Pulmonary artery endothelial cell (primary cell): ENCODE data around the gene FOXI2. TPM values are rescaled to one million over a fixed set of nuclear protein-coding genes. Genes with fewer than 3 reads are reported as not detected.

Experiments
- DNase-seq: peaks from one replicate; pipeline ENCODE4 v3.0.0-alpha.2; 2011; ENCODE audit warnings: low read depth, low spot score
- total RNA-seq: library from RNA; depleted of rRNA; stranded (reverse); fragments of >200 nt; gene quantifications from 2 replicates; pipeline ENCODE4 v1.2.3, GENCODE V29; 2014

The FOXI2 gene
- total RNA-seq, 1 donor from 2014 or later = not detected

GRCh38 chr10:127740596-127740995 lies 3.6 kb downstream of the FOXI2 start:
- no peak for DNase-seq

DNA sequence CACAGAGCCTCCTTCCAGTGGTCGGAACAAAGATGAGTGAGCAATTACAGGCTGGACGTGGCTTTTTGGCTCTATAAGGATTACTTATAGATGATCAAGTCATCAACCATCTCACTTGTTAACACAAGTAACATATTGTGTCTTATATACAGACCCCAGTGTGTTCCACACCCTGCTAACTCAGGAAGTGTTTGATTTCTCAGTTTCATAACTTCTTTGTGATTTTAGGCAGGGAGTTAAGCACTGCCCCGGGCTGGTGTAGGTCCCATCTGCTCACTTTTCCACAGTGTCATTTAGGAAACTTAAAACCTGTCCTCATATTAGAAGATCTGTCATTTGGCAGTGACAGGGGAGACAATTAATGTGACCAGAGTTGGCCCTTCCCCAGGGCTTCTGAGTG lies 6.2 kb downstream of the FOXI2 start:
- DNase-seq = no peak

GRCh38 chr10:127744956-127745355 lies 8.0 kb downstream of the FOXI2 start:
- DNase-seq = no peak

GRCh38 chr10:127745861-127746260 lies 8.9 kb downstream of the FOXI2 start:
- DNase-seq = no peak

DNA sequence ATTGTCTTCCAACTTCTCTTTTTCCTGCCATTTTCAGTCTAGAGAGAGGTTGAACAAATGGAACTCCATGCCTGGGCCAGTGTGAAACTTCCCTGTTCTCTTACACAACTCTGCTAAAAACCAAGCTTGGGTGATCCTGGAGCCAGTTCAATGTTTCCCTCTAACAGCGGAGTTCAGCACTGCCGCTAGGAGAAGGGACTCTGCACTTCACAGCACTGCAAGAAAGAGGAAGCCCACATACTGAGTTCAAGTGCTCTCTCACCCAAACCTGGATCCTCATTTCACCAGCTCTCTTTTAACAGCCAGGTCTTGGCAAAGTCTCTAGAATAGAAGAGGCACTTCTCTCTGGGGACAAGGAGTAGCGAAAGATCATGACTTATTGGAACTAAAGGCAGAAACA lies 18.8 kb downstream of the FOXI2 start:
- DNase-seq = no peak

DNA sequence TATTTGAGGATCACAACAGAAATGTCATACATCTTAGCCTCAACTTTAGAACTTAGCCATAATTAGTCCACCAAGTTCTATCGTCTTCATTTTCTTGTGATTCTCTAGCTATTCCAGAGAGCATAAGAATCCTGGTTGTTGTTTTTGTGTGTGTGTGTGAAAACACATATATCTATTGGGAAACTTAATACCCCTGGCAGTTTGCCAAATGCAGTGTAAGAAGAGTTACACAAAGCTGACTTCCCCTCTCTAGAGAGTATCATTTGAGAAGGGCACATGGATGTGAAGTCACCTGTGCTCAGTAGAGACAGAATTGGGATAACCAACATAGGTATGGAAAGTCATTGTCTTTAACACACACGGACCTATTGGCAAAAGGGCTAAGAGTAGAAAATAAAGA lies 19.3 kb downstream of the FOXI2 start:
- no peak for DNase-seq

DNA sequence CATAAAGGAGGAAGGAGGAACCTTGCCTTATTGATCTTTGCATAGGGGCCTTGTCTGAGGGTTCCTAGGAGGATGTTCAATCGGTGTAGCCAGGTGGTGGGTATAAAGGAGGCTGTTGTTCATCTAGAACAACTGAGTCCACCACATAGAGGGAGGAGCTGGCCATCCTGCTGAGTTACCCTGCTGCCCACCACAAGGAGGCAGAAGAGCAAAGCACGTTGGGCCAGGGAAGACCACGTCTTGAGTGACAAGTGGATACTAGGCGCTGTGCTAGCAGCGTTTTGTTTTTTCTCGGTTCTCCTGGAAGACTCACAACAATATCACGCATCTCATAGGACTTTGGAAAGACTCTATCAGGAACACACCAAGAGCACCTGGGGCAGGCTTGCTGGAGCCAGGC lies 20.0 kb downstream of the FOXI2 start:
- DNase-seq = no peak

DNA sequence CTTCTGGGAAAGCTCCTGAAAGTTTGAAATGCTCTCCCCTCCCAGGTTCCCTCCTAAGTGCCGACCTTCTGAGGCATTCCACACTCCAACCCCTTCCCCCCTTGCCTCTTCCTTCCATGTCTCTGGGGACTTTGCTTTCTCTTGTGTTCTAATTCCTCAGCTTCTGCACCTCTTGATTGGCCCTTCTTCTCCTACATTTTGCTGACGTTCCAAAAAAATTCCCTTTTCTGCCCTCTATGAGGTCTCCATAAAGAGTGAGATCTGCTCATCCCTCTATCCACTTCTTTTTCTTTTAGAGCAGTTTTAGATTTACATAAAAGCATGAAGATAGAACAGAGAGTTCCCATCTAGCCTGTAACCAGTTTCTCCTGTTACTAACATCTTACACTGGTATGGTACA lies 22.3 kb downstream of the FOXI2 start:
- DNase-seq = no peak

- DNase-seq = no peak
Observed at GRCh38 chr10:127762925-127763324, 25.9 kb downstream of the FOXI2 start.

DNA sequence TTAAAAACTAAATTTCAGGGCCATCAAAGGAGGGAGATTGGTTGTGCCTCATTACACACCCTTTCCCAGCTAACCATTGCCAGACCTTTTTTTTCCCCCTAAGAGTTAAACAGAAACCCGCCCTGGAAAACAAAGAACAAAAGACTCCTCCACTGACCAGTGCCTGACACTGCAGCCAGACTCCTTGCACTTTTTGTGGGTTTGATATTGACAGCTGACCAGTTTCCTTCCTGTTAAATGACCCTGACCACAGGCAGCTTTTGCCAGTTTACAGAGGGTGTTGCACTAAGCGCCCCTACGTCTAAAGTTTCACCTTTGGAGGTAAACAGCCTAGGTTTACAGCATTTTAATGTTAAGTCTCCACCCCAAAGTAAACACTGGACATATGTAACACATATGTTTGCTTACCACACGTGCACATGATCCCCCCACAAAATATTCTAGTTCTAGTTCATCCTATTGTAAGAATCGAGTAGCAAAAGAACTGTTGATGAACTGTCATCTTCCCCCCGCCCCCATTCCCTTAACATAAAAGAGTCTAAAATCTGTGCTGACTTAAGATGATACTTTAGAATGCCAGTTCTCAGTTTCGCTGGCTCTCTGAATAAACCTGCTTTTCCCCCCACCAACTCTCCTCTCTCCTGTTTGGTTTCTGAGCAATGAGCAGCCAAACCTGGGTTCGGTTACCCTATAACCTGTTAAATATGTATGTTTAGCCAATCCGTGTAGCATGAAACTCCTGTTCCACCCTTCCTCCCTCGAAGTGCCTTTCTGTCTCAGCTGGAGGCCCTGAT lies 38.0 kb downstream of the FOXI2 start:
- no peak for DNase-seq

GRCh38 chr10:127776816-127777215 lies 39.8 kb downstream of the FOXI2 start:
- no peak for DNase-seq

DNA sequence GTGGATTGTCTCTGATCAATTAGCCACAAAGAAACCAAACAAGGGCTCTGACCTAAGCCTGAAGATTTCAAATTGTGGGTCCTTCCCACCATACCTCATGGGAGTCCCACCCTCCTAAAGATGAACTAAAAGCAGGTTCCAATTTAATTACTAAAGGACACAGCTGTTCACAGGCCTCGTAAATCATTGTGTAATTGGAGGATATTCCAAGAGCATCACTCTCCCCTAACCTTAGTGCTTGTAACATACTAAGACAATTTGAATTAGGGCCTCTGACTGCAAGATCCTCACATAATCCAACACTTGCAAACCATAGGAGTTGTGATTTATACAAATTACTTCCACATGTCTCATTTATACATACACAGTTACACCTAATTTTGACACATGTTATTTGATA lies 44.4 kb downstream of the FOXI2 start:
- DNase-seq = no peak

- DNase-seq = no peak
Observed at GRCh38 chr10:127787873-127788272, 50.9 kb downstream of the FOXI2 start.

- no peak for DNase-seq
Observed at GRCh38 chr10:127790066-127790624, 53.2 kb downstream of the FOXI2 start.

Other genes starting within 250 kb of the FOXI2 start
- not detected in 2 replicates for gene NPS, start 187.9 kb upstream of the FOXI2 start, total RNA-seq
- 0.11 TPM in 1 of 2 replicates, not detected in the other for gene CLRN3, start 155.8 kb downstream of the FOXI2 start, total RNA-seq
- gene PTPRE, start 169.9 kb downstream of the FOXI2 start, total RNA-seq = 43.3 and 48.0 TPM in 2 replicates